Neural progenitor cell (in vitro differentiated cells): Measurements from ENCODE around the gene BRD1. TPM values are rescaled to one million over a fixed set of nuclear protein-coding genes. Genes with fewer than 3 reads are reported as not detected.

Experiments
- DNase-seq: peaks from one replicate; pipeline ENCODE4 v3.0.0-alpha.2; 2016; ENCODE audit warnings: low spot score
- H2AFZ ChIP-seq: fragments of 200-600 bp; sonication (generic); replicated peaks from 2 replicates; pipeline ENCODE4 v1.6.1; 2016; ENCODE audit warnings: antibody characterized with exemption
- H3F3A ChIP-seq: fragments of 200-600 bp; sonication (generic); 2 replicates; pipeline ENCODE4 v1.6.1; 2016; ENCODE audit warnings: antibody characterized with exemption, low read depth
- H3K27ac ChIP-seq: fragments of 200-600 bp; sonication (generic); 2 replicates; pipeline ENCODE4 v1.5.1; 2016; ENCODE audit warnings: mild to moderate bottlenecking
- H3K27me3 ChIP-seq: fragments of 200-600 bp; sonication (generic); 2 replicates; pipeline ENCODE4 v1.6.1; 2016; ENCODE audit warnings: mild to moderate bottlenecking, moderate library complexity
- H3K36me3 ChIP-seq: fragments of 200-600 bp; sonication (generic); 2 replicates; pipeline ENCODE4 v1.5.1; 2016
- H3K4me1 ChIP-seq: fragments of 200-600 bp; sonication (generic); 2 replicates; pipeline ENCODE4 v1.6.1; 2016; ENCODE audit warnings: mixed run types
- H3K4me2 ChIP-seq: fragments of 200-600 bp; sonication (generic); 2 replicates; pipeline ENCODE4 v1.6.1; 2016
- H3K4me3 ChIP-seq: fragments of 200-600 bp; sonication (generic); 2 replicates; pipeline ENCODE4 v1.5.1; 2016
- H3K79me2 ChIP-seq: fragments of 200-600 bp; sonication (generic); 2 replicates; pipeline ENCODE4 v1.6.1; 2016; ENCODE audit warnings: low read depth
- H3K9ac ChIP-seq: fragments of 200-600 bp; sonication (generic); 2 replicates; pipeline ENCODE4 v1.6.1; 2016
- H3K9me3 ChIP-seq: fragments of 200-600 bp; sonication (generic); 2 replicates; pipeline ENCODE4 v1.5.1; 2016; ENCODE audit warnings: low read depth
- H4K20me1 ChIP-seq: fragments of 200-600 bp; sonication (generic); 2 replicates; pipeline ENCODE4 v1.6.1; 2016; ENCODE audit warnings: low read depth
- H3K27ac Mint-ChIP-seq: 3 replicates; pipeline ENCODE4 v1.8.0; 2021; ENCODE audit warnings: mixed read lengths
- H3K27me3 Mint-ChIP-seq: 2 replicates; pipeline ENCODE4 v1.8.0; 2022; ENCODE audit warnings: low read depth, mild to moderate bottlenecking, inconsistent platforms, moderate library complexity, mixed read lengths; ENCODE audit not compliant: insufficient read depth
- H3K36me3 Mint-ChIP-seq: 3 replicates; pipeline ENCODE4 v1.8.0; 2021; ENCODE audit warnings: mixed read lengths
- H3K4me1 Mint-ChIP-seq: 3 replicates; pipeline ENCODE4 v1.8.0; 2021; ENCODE audit warnings: mixed read lengths
- H3K4me3 Mint-ChIP-seq: 3 replicates; pipeline ENCODE4 v1.8.0; 2021; ENCODE audit warnings: mild to moderate bottlenecking, moderate library complexity, mixed read lengths
- H3K9me3 Mint-ChIP-seq: 3 replicates; pipeline ENCODE4 v1.8.0; 2020; ENCODE audit warnings: mixed read lengths
- CTCF ChIP-seq: fragments of 200-600 bp; sonication (generic); IDR thresholded peaks from 2 replicates; pipeline ENCODE4 v1.5.1; 2017; ENCODE audit warnings: antibody characterized with exemption, mild to moderate bottlenecking
- EZH2 ChIP-seq: fragments of 200-600 bp; sonication (generic); IDR thresholded peaks from 2 replicates; pipeline ENCODE4 v1.6.1; 2017; ENCODE audit warnings: antibody characterized with exemption, mild to moderate bottlenecking, moderate library complexity
- EZH2phosphoT487 ChIP-seq: fragments of 200-600 bp; sonication (generic); IDR thresholded peaks from 2 replicates; pipeline ENCODE4 v1.6.1; 2017; ENCODE audit warnings: antibody characterized with exemption
- total RNA-seq: library from RNA; depleted of rRNA; stranded (reverse); fragments of >200 nt; gene quantifications from 2 replicates; pipeline ENCODE4 v1.2.3, GENCODE V29; 2015; ENCODE audit warnings: low replicate concordance

The BRD1 gene
- total RNA-seq, 1 donor from 2014 or later = 31.2 TPM

- no peaks in the 10 kb centered on the region for H3K4me1 ChIP-seq
- no peaks in the 10 kb centered on the region for H3F3A ChIP-seq
- H3K27ac Mint-ChIP-seq = no peak overlapping the region
- no peak overlapping the region for H3K27ac ChIP-seq
- peaks cover 100% of the 10 kb centered on the region for H4K20me1 ChIP-seq
- H3K4me3 Mint-ChIP-seq = no peak overlapping the region
- no peaks in the 10 kb centered on the region for H3K9me3 ChIP-seq
- H3K4me1 Mint-ChIP-seq = no peaks in the 10 kb centered on the region
- no peak for DNase-seq
- peaks cover 3% of the 10 kb centered on the region for H3K27me3 Mint-ChIP-seq
- H3K4me2 ChIP-seq = no peak overlapping the region
- H3K9me3 Mint-ChIP-seq = no peaks in the 10 kb centered on the region
- no peaks in the 10 kb centered on the region for H3K27me3 ChIP-seq
- H3K4me3 ChIP-seq = no peak overlapping the region
- H2AFZ ChIP-seq = no peak overlapping the region
- no peaks in the 10 kb centered on the region for H3K36me3 ChIP-seq
- peaks cover 50% of the 10 kb centered on the region for H3K36me3 Mint-ChIP-seq
- H3K79me2 ChIP-seq = peaks cover 100% of the 10 kb centered on the region
- no peak overlapping the region for H3K9ac ChIP-seq
- TF ChIP-seq CTCF = no peak
- TF ChIP-seq EZH2phosphoT487 = no peak
- TF ChIP-seq EZH2 = no peak
Measured at GRCh38 chr22:49817359-49817758, 10.3 kb downstream of the BRD1 start.

DNA sequence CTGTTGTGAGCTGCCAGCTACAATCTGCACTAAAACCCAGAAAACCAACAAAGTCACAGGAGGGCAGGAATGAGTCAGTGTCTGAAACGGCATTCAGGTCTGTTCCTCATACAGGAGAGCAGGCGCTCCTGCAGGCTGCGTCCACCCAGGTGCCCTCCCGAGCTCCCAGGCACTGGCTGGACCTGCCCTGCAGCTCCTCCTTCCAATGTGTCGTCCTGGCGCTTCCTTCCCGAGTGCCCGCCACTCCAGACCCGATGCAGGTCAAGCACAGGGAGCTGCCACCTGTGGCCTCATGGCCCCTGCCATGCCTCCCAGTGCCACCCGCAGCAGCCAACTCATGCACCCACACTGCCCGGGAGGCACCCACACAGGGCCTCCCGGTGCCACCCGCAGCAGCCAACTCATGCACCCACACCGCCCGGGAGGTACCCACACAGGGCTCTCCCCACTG is 12.0 kb downstream of the BRD1 start:
- peaks cover 5% of the 10 kb centered on the region for H3K27me3 Mint-ChIP-seq
- peaks cover 100% of the 10 kb centered on the region for H3K79me2 ChIP-seq
- no peaks in the 10 kb centered on the region for H3F3A ChIP-seq
- no peak overlapping the region for H2AFZ ChIP-seq
- H3K4me2 ChIP-seq = no peak overlapping the region
- no peaks in the 10 kb centered on the region for H3K4me1 ChIP-seq
- H4K20me1 ChIP-seq = peaks cover 100% of the 10 kb centered on the region
- H3K27ac Mint-ChIP-seq = no peak overlapping the region
- H3K4me3 ChIP-seq = no peak overlapping the region
- no peak overlapping the region for H3K4me3 Mint-ChIP-seq
- no peaks in the 10 kb centered on the region for H3K9me3 ChIP-seq
- TF ChIP-seq EZH2 (no peak), CTCF (no peak), EZH2phosphoT487 (no peak)
- peaks cover 3% of the 10 kb centered on the region for H3K9me3 Mint-ChIP-seq
- H3K4me1 Mint-ChIP-seq = no peaks in the 10 kb centered on the region
- H3K9ac ChIP-seq = no peak overlapping the region
- no peaks in the 10 kb centered on the region for H3K27me3 ChIP-seq
- H3K27ac ChIP-seq = no peak overlapping the region
- H3K36me3 Mint-ChIP-seq = peaks cover 56% of the 10 kb centered on the region
- H3K36me3 ChIP-seq = no peaks in the 10 kb centered on the region
- DNase-seq = no peak

GRCh38 chr22:49814856-49815255 is 12.8 kb downstream of the BRD1 start:
- H3K9ac ChIP-seq = no peak overlapping the region
- H3K4me2 ChIP-seq = no peak overlapping the region
- H3K36me3 ChIP-seq = peaks cover 4% of the 10 kb centered on the region
- no peak overlapping the region for H3K4me3 ChIP-seq
- no peak for DNase-seq
- Mint-ChIP-seq H3K27ac (no peak overlapping the region), H3K9me3 (peaks cover 5% of the 10 kb centered on the region), H3K27me3 (peaks cover 5% of the 10 kb centered on the region), H3K4me3 (no peak overlapping the region), H3K4me1 (no peaks in the 10 kb centered on the region), H3K36me3 (peaks cover 56% of the 10 kb centered on the region)
- peaks cover 100% of the 10 kb centered on the region for H3K79me2 ChIP-seq
- H3K4me1 ChIP-seq = no peaks in the 10 kb centered on the region
- no peak overlapping the region for H3K27ac ChIP-seq
- no peak overlapping the region for H2AFZ ChIP-seq
- H3K9me3 ChIP-seq = no peaks in the 10 kb centered on the region
- H3F3A ChIP-seq = no peaks in the 10 kb centered on the region
- H3K27me3 ChIP-seq = no peaks in the 10 kb centered on the region
- peaks cover 100% of the 10 kb centered on the region for H4K20me1 ChIP-seq
- TF ChIP-seq EZH2 (no peak), EZH2phosphoT487 (no peak), CTCF (no peak)
